Retinal pigment epithelial cell (primary cell): ENCODE results near the gene GALNT2.
A peak's percentile ranks its signal among the peaks of the same experiment; 100 is the strongest.

Experiments
- DNase-seq: peaks from one replicate; pipeline ENCODE4 v3.0.0-alpha.2; 2010; ENCODE audit warnings: low read depth
- H3K4me3 ChIP-seq: 2 replicates; pipeline ENCODE4 v1.5.1; 2011; ENCODE audit warnings: mild to moderate bottlenecking, low read length, control low read depth, moderate library complexity
- TF ChIP-seq, protein P1 (sequence below): conservative IDR thresholded peaks from 2 replicates; pipeline ENCODE4 v1.5.1; 2011; ENCODE audit warnings: low read depth, low read length, control low read depth, inconsistent platforms

The GALNT2 gene

DNA sequence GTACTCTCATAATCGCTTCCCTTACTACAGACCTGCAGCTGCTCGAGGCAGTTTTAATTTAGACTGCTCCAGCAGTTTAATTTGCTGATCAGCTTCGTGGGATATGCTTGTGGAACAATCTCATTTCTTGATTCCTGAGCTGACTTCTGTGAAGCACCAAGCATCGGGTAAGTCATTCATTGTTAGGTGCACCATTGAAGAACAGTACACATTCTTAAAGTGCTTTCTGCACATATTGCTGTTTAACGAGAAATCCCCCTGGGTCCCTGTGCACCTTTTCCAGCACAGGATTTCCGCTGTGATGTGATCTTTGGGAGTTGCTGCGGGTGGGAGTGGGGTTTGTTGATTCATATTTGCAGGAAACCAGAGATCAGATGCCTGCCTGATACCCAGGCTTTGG, 9.1 kb downstream of the GALNT2 start:
- TF ChIP-seq, protein P1, sequence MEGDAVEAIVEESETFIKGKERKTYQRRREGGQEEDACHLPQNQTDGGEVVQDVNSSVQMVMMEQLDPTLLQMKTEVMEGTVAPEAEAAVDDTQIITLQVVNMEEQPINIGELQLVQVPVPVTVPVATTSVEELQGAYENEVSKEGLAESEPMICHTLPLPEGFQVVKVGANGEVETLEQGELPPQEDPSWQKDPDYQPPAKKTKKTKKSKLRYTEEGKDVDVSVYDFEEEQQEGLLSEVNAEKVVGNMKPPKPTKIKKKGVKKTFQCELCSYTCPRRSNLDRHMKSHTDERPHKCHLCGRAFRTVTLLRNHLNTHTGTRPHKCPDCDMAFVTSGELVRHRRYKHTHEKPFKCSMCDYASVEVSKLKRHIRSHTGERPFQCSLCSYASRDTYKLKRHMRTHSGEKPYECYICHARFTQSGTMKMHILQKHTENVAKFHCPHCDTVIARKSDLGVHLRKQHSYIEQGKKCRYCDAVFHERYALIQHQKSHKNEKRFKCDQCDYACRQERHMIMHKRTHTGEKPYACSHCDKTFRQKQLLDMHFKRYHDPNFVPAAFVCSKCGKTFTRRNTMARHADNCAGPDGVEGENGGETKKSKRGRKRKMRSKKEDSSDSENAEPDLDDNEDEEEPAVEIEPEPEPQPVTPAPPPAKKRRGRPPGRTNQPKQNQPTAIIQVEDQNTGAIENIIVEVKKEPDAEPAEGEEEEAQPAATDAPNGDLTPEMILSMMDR, result no peak
- H3K4me3 ChIP-seq, result no peak overlapping the region
- no peak for DNase-seq

DNA sequence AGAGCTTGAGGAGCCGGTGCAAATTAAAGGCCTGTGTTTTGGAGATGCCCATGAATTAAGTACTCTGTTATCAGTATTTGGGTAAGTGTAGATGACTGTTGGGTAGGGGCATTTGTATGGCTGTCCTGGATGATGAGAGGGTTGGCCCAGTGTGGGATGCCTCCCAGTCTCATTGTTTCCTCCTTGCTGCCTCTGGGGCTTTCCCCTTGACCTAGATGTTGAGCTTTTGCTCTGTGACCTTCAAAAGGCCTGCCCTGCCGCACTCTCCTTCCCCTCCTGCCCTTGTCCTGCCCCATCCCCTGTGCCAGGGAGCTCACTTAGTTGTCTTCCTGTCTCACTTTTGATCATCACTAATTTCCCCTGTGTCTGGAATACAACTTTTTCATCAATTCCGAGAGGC, 10.0 kb downstream of the GALNT2 start:
- TF ChIP-seq, protein P1, result no peak
- DNase-seq, result no peak
- H3K4me3 ChIP-seq, result no peak overlapping the region

DNA sequence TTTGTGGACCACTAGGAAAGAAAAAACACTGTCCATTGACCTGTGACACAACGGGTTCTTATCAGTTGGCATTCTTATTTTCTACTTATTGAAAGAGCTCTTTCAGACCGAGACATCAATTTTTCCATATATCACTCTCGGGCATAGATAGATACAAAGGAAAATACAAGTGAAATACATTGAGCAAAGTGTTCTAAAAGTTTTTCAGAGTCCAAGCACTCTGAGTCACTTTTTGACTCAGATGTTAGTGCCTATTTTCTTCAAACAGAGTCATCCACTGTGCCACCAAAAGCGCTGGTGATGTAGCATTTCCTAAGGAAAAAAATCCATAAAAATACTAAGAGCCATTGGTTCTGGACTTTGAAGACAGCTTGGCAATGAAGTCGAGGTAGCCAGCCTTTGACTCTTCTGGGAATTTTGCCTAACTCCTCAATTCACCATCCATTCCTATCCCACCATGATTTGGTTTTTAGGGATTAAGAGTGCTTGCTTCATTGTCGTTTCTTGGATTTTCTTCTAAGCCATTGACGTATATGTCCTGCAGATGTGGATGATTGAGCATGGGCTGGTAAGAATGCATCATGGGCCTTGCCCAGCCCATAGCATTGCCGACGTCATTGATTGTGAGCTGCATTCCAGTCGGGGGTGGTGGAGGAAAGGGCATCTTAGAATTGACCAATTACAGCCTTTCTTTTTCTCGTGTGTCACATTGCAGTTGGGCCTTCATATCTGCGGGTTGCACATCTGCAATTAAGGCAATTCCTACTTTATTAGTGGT, 10.6 kb downstream of the GALNT2 start:
- TF ChIP-seq, protein P1, result no peak
- H3K4me3 ChIP-seq, result no peak overlapping the region
- DNase-seq, result peak; percentile 69

DNA sequence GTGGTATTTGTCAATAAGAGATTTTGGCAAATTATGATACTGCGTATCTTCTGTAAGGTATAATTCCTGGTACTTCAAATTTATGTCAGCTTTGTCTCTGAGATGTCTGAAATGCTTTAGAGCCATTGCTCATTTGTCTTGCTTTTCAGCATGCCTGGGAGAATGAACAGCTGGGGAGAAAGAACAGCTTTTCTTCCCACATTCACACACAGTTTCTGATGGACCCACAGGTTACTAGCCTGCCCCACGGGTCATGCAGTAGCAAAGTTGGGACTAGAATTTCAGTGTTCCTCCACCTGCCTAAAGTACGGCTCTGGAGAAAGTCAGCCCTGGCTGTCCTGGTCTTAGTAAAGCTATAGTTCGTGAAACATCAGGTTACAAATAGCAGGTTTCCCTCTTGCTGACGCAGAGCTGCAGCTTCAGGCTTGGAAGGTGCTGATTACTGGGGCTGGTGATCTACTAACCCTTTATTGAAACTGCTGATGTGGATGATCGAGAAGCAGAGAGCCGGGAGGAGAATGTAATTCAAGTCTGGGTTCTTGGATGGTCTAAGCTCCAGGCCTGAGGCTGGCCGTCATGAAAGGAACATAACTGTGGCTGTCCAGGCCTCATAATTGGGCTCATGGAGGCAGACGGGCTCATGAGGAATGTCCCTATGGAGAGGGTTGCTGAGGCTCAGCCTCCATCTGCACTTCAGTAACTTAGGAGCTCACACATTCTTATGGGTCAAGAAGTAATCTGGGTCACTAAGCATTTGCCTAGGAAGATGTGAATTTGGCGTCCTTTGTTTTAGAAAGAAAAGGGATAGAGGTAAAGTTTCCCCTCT, 12.4 kb downstream of the GALNT2 start:
- no peak overlapping the region for H3K4me3 ChIP-seq
- DNase-seq, result no peak
- TF ChIP-seq, protein P1, result no peak

DNA sequence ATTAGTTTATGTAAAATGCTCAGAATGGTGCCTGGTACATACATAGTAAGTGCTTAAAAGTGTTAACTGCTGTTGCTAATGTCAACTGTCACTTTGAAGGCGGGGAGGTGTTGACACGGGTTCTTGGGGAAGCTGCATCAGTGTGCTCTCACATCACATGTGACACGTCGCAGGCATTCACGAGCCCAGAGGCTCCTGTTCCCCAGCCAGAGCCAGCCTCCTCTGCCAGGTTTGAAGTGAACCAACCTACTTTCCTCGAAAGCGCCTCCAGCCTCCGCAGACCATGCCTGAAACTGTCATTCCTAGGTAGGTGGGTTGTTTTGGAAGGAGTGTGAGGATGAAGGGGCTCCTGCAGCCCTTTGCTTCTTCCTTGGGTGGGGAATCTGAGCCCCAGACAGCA, 13.8 kb downstream of the GALNT2 start:
- H3K4me3 ChIP-seq, result no peak overlapping the region
- TF ChIP-seq, protein P1, result no peak
- DNase-seq, result no peak

DNA sequence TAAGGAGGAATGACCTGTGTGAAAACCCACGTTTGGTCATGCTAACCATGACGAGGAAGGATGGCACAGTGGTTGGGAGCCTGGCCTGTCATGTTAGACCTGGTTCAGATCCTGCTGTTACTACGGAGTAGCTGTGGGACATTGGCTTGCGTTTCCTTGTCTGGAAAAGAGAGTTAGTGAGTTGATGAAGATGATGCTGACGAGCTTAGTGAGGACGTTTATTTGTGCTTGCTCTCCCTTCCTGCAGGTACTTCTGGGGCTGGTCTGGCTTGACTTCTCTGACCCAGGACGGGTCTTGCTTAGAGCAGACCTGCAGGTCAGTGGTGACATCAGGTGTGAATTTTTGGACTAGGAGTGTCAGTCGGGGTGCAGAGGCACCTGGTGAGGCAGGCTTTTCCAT, 14.7 kb downstream of the GALNT2 start:
- no peak overlapping the region for H3K4me3 ChIP-seq
- TF ChIP-seq, protein P1, result no peak
- DNase-seq, result no peak
